ENCODE results near the gene EFEMP2. TPM values are rescaled to one million over a fixed set of nuclear protein-coding genes. Genes with fewer than 3 reads are reported as not detected.

EFEMP2 gene
- total and polyA plus RNA-seq, 10 of the 15 experiments (the other 5 are each of a cell fraction or from before 2014, with no cell fraction given): 0.24 to 13.2 (median 1.3) TPM; not detected in 1

GRCh38 chr11:65900125-65900898 is 27.7 kb upstream of the EFEMP2 start, which contains the start of gene FOSL1 (continued):
- no peak for TF ChIP-seq RAD21 (IDR thresholded peaks at IDR 0.05; ENCODE audit: insufficient read depth, low read depth, low read length)
- TF ChIP-seq SMAD1 (IDR thresholded peaks at IDR 0.05; ENCODE audit: low read depth, partially characterized antibody): no peak
- 0 out of 4 replicates have a peak, but pooled peaks of 1 of the 2 experiments have one; percentile 8 for TF ChIP-seq EP300 (IDR thresholded peaks at IDR 0.05; ENCODE audit: borderline replicate concordance in 1 of 2, control insufficient read depth in 1 of 2, low read depth in 2 of 2, low read length in 2 of 2)
- TF ChIP-seq MEF2B (IDR thresholded peaks at IDR 0.05; ENCODE audit: partially characterized antibody, poor library complexity, severe bottlenecking): no peak
- TF ChIP-seq RCOR1 (conservative IDR thresholded peaks at IDR 0.05; ENCODE audit: low read depth, low read length): no peak
- TF ChIP-seq KDM1A (IDR thresholded peaks at IDR 0.05; ENCODE audit: borderline replicate concordance): no peak
- no peak for TF ChIP-seq ZBTB4 (CRISPR knock-in tag; IDR thresholded peaks at IDR 0.05)
- TF ChIP-seq DPF2 (IDR thresholded peaks at IDR 0.05): peak; percentile 67; the same call in 1 of the 2 replicates
- TF ChIP-seq, protein P1, sequence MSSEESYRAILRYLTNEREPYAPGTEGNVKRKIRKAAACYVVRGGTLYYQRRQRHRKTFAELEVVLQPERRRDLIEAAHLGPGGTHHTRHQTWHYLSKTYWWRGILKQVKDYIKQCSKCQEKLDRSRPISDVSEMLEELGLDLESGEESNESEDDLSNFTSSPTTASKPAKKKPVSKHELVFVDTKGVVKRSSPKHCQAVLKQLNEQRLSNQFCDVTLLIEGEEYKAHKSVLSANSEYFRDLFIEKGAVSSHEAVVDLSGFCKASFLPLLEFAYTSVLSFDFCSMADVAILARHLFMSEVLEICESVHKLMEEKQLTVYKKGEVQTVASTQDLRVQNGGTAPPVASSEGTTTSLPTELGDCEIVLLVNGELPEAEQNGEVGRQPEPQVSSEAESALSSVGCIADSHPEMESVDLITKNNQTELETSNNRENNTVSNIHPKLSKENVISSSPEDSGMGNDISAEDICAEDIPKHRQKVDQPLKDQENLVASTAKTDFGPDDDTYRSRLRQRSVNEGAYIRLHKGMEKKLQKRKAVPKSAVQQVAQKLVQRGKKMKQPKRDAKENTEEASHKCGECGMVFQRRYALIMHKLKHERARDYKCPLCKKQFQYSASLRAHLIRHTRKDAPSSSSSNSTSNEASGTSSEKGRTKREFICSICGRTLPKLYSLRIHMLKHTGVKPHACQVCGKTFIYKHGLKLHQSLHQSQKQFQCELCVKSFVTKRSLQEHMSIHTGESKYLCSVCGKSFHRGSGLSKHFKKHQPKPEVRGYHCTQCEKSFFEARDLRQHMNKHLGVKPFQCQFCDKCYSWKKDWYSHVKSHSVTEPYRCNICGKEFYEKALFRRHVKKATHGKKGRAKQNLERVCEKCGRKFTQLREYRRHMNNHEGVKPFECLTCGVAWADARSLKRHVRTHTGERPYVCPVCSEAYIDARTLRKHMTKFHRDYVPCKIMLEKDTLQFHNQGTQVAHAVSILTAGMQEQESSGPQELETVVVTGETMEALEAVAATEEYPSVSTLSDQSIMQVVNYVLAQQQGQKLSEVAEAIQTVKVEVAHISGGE (CRISPR knock-in tag; IDR thresholded peaks at IDR 0.05): no peak
- TF ChIP-seq EED (IDR thresholded peaks at IDR 0.05; ENCODE audit: low read depth): no peak
- TF ChIP-seq RUNX3 (IDR thresholded peaks at IDR 0.05; ENCODE audit: low read length): peak; percentile 54; the same call in 1 of the 2 replicates
- no peak for TF ChIP-seq WRNIP1 (IDR thresholded peaks at IDR 0.05; ENCODE audit: borderline replicate concordance, low read depth, low read length)
- TF ChIP-seq ZSCAN29 (IDR thresholded peaks at IDR 0.05): no peak
- TF ChIP-seq ZNF207 (IDR thresholded peaks at IDR 0.05; ENCODE audit: borderline replicate concordance): no peak
- no peak for TF ChIP-seq SIN3A (IDR thresholded peaks at IDR 0.05; ENCODE audit: low read depth, low read length)
- peak; percentile 89 for TF ChIP-seq FOXK2 (IDR thresholded peaks at IDR 0.05)
- no peak for TF ChIP-seq CBX3 (IDR thresholded peaks at IDR 0.05; ENCODE audit: borderline replicate concordance, low read depth)
- TF ChIP-seq FOXM1 (IDR thresholded peaks at IDR 0.05; ENCODE audit: low read depth, low read length): no peak
- TF ChIP-seq PKNOX1 (IDR thresholded peaks at IDR 0.05): peak; percentile 35; the same call in 1 of the 2 replicates
- no peak; the same call in 1 of the 2 replicates for TF ChIP-seq CBFB (IDR thresholded peaks at IDR 0.05; ENCODE audit: low read depth)
- no peak for TF ChIP-seq MTA2 (IDR thresholded peaks at IDR 0.05; ENCODE audit: low read depth)
- TF ChIP-seq HCFC1 (IDR thresholded peaks at IDR 0.05; ENCODE audit: low read length): no peak
- no peak for TF ChIP-seq GABPA (IDR thresholded peaks at IDR 0.05; ENCODE audit: low read depth)
- peak; percentile 78 for TF ChIP-seq BACH1 (IDR thresholded peaks at IDR 0.05; ENCODE audit: borderline replicate concordance)

Measured in GM12878 (cell line).